Ramos (cell line): ENCODE data around the gene PLD3.

ENCODE experiments used
- in situ Hi-C: fragments of 300-500 bp; cut with MboI; formaldehyde crosslinking; loops from one replicate; pipeline ENCODE4 v1.14.3; 2022; ENCODE audit warnings: low sequenced_read_pairs; ENCODE audit not compliant: unreplicated experiment

Gene PLD3

DNA sequence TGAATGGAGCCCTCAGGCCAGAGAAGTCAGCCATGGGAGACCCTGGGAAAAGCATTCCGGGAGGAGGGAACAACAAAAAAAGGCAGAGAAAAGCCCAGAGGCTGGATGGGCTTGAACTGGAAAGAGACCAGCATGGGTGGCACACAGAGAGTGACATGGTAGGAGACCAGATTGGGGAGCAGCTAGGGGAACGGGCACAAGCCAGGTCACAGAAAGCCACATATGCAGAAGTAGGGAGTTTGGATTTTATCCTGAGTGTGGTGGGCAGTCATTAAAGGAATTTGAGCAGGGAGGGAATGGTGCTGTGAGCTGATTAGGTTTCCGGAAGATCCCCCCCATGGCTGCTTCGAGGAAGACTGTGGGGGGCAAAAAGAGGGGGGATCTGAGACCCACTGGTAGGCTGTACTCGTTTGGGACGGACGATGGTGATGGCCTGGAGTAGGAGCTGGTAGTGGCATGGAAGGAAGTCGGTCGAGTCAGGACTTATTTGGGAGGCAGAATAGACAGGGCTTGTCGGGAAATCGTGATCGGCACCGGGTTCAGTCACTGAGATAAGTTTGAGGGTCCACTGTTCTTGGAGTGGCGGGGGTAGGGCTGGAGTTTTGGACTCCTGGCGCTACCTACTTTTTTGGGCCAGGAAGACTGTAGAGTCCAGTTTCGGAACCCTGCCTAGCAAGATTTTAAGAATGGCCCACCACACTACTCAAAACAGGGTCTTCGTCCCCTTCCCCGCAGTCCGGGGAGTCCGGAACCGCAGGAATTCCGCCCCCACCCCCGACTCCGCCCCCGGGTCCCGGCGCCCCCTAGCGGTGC lies 76.3 kb downstream of the PLD3 start:
- in situ Hi-C loops, result no loop called here

DNA sequence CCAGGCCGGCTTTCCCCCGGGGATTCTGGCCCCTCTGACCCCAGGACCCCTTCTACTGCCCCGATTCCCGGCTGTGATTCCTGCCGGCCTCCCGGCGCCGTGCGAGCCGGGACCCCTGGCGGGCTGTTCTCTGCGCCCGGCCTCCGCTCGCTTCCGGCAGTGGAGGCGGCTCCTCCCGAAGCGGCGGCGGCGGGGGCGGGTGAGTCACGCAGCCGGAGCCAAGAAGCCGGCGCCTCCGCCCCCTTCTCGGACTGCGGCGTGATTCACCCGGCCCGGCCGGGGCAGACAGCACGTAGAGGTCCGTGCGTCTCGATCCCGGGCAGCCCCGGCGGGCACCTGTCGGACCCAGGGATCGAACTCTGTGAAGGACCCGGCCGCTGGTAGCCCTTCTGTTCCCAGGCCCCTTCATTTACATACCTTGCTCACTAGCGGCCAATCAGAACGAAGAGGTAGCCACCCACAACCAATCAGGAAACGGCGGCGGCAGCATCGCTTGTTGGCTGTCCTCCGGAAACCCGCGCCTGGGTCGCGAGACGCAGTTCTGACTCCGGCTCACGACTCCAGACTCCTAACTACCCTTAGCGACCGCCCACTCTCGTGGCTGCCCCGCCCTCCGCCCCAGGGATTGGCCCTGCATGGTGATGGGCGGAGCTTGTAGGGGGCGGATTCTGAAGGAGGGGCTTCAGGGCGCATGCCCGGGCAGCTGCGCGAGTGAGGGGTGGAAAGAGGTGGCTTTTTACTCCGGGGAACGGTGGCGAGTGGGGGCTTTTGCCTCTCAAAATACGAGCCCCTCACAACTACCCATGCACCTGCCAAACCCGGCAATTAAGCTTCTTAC lies 77.2 kb downstream of the PLD3 start, which contains the start of gene SERTAD1:
SERTAD1 (minus strand) TSS at position 543 of the 838 bp plus-strand sequence. CDS start 2,446 bp downstream, outside the sequence.
- in situ Hi-C loops, result no loop called here
